Measurements from ENCODE around the gene ABCC6.
"Not testable (repeated sequence)": the region's sequence is repeated elsewhere in the genome, so short reads cannot be mapped to it uniquely, and the experiment has no call there.

ABCC6 gene

GRCh38 chr16:16158082-16158658 is 65.1 kb downstream of the ABCC6 start:
- DNase-seq: no peak

- no peak for DNase-seq
These were observed 66.1 kb downstream of the ABCC6 start for GRCh38 chr16:16157166-16157565.

GRCh38 chr16:16155234-16155633 is 68.1 kb downstream of the ABCC6 start:
- no peak for DNase-seq

- no peak for DNase-seq
These were observed 68.9 kb downstream of the ABCC6 start for GRCh38 chr16:16154281-16154951.

GRCh38 chr16:16153000-16153399 is 70.3 kb downstream of the ABCC6 start:
- DNase-seq: not testable (repeated sequence)

GRCh38 chr16:16151315-16151714 is 72.0 kb downstream of the ABCC6 start:
- no peak for DNase-seq

- no peak for DNase-seq
These were observed 72.5 kb downstream of the ABCC6 start for GRCh38 chr16:16150878-16151152.

- no peak for DNase-seq
These were observed 73.0 kb downstream of the ABCC6 start for GRCh38 chr16:16150117-16150877.

- no peak for DNase-seq
These were observed 73.6 kb downstream of the ABCC6 start for GRCh38 chr16:16149710-16150116.

- DNase-seq: no peak
These were observed 74.5 kb downstream of the ABCC6 start for GRCh38 chr16:16148755-16149154.

- not testable (repeated sequence) for DNase-seq
These were observed 75.2 kb downstream of the ABCC6 start for GRCh38 chr16:16148000-16148599.

GRCh38 chr16:16147316-16147999 is 75.8 kb downstream of the ABCC6 start:
- DNase-seq: no peak

GRCh38 chr16:16146380-16147315 is 76.6 kb downstream of the ABCC6 start:
- DNase-seq: no peak

GRCh38 chr16:16145286-16145685 is 78.0 kb downstream of the ABCC6 start:
- no peak for DNase-seq

- DNase-seq: no peak
These were observed 78.9 kb downstream of the ABCC6 start for GRCh38 chr16:16144416-16144815.

- DNase-seq: no peak
These were observed 79.4 kb downstream of the ABCC6 start for GRCh38 chr16:16143931-16144330.

GRCh38 chr16:16143038-16143763 is 80.1 kb downstream of the ABCC6 start:
- peak; percentile 32 for DNase-seq

GRCh38 chr16:16141784-16142396 is 81.4 kb downstream of the ABCC6 start:
- no peak for DNase-seq

- DNase-seq: no peak
These were observed 82.2 kb downstream of the ABCC6 start for GRCh38 chr16:16141141-16141540.

GRCh38 chr16:16140537-16140936 is 82.8 kb downstream of the ABCC6 start:
- no peak for DNase-seq

- DNase-seq: no peak
These were observed 83.5 kb downstream of the ABCC6 start for GRCh38 chr16:16139806-16140205.

All from KG1 (cell line).